Colon (tissue), 2 donors: ENCODE results near the gene THBS4.
A peak's percentile ranks its signal among the peaks of the same experiment; 100 is the strongest.
"Not testable (repeated sequence)": the region's sequence is repeated elsewhere in the genome, so short reads cannot be mapped to it uniquely, and the experiment has no call there.

ENCODE experiments used
- FAIRE-seq: peaks from 2 replicates; lab custom pipeline; 2012; peaks lifted over from hg19 to GRCh38; lab: Jason Lieb, UNC
- donor health status: control.
- donor health status: control.

THBS4 gene

GRCh38 chr5:80077051-80077714 lies 42.0 kb downstream of the THBS4 start:
- no peak for FAIRE-seq

DNA sequence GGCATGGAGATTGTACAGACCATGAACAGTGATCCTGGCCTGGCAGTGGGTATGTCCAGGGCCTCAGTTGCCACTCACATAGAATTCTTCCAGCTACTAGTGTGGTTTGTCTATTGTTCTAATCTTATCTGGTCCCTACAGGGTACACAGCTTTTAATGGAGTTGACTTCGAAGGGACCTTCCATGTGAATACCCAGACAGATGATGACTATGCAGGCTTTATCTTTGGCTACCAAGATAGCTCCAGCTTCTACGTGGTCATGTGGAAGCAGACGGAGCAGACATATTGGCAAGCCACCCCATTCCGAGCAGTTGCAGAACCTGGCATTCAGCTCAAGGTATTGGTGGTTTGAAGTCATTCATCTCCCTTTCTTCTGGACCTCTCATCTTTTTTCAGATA lies 43.8 kb downstream of the THBS4 start:
- no peak for FAIRE-seq

GRCh38 chr5:80082281-80082680 lies 47.1 kb downstream of the THBS4 start:
- FAIRE-seq = no peak

GRCh38 chr5:80082731-80083100 lies 47.6 kb downstream of the THBS4 start:
- no peak for FAIRE-seq

GRCh38 chr5:80083101-80083890 lies 48.1 kb downstream of the THBS4 start:
- peak; percentile 10 for FAIRE-seq

GRCh38 chr5:80090884-80091166 lies 55.7 kb downstream of the THBS4 start:
- no peak for FAIRE-seq

GRCh38 chr5:80091792-80092192 lies 56.6 kb downstream of the THBS4 start:
- FAIRE-seq = not testable (repeated sequence)

- FAIRE-seq = no peak
Measured at GRCh38 chr5:80092486-80093107, 57.4 kb downstream of the THBS4 start.

DNA sequence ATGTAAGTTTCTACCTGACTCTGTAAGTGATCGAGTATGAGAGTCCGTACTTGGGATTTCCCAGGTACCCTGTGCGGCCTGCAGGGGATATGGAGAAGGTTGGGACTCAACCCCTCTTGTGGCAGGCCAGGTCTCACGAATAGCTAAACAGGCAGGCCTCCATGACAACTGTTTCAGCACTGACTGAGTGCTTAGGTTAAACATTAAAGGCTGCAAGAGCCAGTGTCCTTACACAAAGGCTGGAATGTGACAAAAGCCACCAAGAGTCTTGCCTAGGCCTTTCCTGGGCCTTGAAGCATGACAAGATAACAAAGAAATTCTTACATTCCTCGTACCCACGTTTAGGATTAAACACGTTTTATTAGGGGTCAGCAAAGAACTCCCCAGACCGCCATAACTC lies 58.6 kb downstream of the THBS4 start:
- FAIRE-seq = no peak

DNA sequence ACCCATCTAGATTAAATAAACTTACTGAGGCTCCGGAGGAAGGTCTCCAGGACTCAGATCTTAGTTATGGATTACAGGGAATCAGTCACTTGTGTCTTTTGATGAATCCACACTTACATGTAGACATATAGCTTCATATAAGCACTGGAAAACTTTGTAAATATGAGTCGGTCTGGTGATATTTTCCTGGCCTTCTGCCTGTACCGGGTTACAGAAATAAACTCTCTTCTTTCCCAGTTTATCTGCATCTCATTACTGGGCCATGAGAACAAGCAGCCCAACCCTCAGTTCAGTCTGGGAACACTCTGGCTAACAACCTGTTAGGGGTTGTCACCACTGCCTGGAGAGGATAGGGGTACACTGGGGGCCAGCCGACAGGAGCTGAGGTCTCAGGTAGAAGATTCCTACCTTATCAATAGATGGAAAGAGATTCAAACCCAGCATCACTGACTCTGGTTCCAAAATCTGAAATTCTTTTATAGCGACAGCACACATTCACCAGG lies 59.1 kb downstream of the THBS4 start:
- no peak for FAIRE-seq

DNA sequence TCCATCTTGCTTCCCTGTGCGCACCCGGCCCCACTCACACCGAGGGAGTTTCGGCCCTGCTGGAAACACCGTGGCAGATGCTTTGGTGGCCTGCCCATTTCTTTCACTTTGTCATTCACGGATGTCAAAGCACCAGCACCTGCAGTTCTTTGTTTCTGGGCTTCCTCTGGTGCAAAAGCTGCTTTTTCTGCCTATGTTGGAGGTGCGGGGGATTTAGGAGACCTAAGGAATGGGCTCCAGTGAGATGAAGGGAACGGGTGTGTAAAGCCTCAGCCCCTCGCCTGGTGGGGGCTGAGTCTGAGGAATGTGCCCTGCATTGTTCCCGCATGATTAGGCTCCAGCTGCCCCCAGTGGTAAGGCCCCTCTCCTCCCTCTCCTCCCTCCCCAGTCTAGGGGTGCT lies 62.3 kb downstream of the THBS4 start:
- no peak for FAIRE-seq

GRCh38 chr5:80101993-80102392 lies 66.8 kb downstream of the THBS4 start:
- no peak for FAIRE-seq

DNA sequence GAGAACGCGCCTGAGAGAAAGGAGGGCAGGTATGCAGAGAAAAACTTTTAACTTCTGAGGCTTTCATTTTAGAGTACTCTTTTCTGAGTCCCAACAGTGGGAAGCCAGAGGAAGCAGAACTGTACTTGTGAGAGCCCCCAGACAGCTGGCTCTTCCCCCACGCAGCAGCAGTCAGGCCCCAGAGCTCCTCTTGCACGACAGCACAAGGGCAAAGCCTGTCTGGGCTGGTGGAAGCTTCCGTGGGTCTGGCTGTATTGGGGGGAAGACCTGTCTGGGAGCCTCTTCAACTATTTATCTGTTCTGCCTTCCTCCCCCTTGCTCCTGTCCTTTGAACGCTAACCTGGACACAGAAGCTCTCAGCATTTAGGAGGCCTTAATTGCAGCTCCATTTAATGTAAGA lies 68.2 kb downstream of the THBS4 start:
- no peak for FAIRE-seq

DNA sequence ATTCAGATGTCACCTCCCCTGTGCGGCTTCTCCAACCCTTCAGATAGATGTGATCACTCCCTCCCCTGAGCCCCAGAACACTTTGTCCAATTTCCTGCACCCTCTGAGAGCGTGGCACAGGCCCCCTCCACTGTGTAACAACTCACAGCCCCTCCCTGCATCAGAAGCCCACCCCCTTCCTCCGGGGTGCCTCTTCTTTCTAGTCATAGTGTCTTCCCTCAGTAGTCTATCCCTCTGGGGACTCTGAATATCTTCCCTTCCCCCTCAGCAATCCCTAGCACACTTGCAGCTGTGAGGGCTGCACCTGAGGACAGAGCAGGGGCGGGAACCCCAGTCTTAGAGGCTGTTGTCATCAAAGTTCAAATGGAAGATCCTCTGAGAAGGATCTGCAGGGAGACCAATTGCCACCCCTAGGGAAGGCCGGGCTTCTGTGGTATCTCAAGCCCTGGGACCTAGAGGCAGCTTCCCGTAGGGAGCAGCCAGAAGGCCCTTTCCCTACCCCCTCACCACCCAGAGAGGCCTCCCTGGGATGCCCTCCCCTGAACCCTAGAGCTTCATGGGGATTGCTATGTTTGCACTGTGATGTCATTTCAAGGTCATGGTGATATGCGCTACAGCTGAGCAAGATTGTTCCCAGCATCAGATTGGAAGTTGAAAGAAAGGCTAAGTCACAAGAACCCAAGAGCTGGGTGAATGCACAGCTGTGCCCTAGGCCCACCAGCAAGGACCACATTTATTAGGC lies 70.7 kb downstream of the THBS4 start:
- no peak for FAIRE-seq

GRCh38 chr5:80106916-80107315 lies 71.8 kb downstream of the THBS4 start:
- FAIRE-seq = no peak

DNA sequence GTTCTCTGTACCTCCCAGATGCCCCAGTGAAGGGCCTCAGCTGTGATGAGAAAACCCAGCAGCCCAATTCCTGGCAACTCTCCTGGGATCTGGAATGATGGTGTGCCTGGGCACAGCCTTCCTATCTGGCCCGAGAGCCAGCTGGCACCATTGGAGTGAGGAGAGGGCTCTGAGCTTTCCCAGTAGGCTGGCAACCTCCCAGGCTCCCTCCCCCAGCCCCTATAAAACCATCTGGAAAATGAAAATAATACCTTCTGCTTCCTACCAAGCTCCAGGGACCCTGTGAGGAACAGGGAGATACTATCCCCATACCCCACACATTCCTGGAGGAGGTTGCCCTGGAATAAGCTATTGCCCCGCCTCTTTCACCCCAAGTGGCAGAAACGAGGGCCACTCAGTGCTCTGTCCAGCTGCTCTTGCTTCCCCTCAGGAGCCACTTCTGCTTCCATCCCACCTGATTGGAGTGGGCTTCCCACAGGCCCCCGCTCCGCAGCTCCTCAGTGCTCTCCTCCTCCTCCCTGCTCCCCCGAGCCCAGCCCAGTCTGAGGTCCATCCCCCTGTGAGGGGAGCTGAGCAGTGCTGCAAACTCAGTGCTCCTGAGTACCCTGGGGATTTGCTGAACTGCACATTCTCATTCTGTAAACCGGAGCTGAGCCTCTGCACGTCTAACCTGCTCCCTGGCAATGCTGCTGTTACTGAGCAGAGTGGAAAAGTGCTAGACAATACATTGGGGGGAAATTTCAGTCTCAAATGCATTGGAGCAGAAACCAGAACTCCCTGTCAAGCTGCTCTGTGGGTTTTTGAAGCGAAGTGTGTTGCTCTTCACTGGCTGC lies 74.7 kb downstream of the THBS4 start:
- no peak for FAIRE-seq

DNA sequence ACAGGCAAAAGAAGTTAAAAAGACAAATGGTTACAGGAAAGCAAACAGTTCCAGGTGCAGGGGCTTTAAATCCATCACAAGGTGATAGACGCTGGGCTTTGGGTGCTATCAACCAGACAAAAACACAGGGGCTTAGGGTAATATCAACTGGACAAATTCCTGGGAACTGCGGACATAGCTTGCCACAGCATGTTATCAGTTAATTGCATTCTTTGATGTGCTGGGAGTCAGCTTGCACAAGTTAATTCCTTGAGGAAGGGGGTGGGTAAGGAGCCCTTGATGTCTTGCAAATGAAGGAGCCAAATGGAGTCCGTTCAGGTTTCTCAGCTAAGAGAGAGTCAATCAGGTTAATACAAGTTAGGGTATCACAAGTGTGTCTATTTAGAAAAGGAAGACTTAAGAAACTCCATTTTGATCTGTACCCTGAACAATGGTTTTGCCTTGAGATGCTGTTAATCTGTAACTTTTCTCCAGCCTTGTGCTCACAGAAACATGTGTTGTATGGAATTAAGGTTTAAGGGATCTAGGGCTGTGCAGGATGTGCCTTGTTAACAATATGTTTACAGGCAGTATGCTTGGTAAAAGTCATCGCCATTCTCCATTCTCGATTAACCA lies 76.3 kb downstream of the THBS4 start:
- FAIRE-seq = not testable (repeated sequence)

DNA sequence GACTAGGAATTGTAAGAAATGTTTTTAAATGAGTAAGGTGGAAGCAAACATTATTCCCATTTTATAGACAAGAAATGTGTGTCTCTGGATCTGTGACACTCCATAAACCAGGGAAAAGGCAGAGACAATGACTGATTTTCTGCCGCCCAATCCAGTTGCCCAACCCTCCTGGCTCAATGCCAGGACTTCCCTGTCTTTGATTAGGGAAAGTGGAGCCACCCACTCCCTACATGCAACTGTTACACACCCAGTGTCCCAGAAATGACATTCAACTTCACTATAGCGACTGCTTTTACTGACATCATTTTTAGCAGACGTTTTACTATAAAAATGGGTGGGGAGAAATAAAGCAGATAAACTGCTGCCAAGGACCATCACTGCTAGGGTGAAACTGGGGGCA lies 79.7 kb downstream of the THBS4 start:
- no peak for FAIRE-seq

DNA sequence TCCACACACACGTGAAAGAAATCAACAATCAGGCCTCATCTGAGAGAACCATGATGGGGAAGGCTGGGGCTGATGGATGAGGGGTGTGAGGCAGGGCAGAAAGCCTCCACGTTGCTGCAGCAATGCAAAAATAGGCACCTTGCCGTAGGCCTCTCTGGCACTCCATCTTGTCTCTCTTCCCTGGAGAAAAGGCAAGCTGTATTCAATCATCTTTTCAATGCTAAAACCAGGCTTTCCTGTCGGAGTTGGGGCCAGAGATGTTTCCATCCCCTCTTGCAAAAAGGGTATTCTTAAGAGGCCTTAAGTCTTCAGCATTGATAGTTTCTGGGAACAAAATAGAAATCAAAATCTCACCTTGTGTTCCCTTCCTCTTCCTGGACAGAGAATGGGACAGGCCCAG lies 80.9 kb downstream of the THBS4 start:
- FAIRE-seq = no peak

GRCh38 chr5:80116465-80116864 lies 81.3 kb downstream of the THBS4 start:
- FAIRE-seq = no peak

DNA sequence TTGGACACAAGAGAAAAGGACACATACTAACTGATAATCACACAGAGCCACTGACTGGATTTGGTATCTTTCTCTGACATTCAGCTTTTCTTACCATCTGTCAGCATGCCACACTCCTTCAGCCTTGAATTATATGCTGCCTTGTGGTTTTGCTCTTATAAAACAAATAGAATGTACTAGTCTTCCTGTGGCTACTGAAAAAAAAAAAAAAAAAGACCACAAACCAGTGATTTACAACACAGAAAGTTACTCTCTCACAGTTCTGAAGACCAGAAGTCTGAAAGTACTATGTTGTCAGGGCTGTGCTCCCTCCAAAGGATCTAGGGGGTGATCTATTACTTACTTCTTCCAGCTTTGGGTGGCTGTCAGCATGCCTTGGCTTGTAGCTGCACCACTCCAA lies 82.3 kb downstream of the THBS4 start:
- FAIRE-seq = no peak
